ENCODE data around the gene PFN3. TPM values are rescaled to one million over a fixed set of nuclear protein-coding genes. Genes with fewer than 3 reads are reported as not detected.

Gene PFN3
- polyA plus RNA-seq, 1 donor (not counting 4 experiments of a cell fraction or from before 2014, with no cell fraction given), result not detected

GRCh38 chr5:177435847-177436536, 35.5 kb upstream of the PFN3 start:
- Histone ChIP-seq H4K20me1 (ENCODE audit: control insufficient read depth, extremely low read depth, insufficient read depth, low read length) (no peaks in the 10 kb centered on the region), H3K4me2 (ENCODE audit: control insufficient read depth, extremely low read depth, insufficient read depth, low read depth, low read length) (no peak overlapping the region), H3K9me1 (ENCODE audit: control insufficient read depth, extremely low read depth, insufficient read depth, low read length) (no peaks in the 10 kb centered on the region), H2AFZ (ENCODE audit: control insufficient read depth, low read length) (no peak overlapping the region), H3K36me3 (ENCODE audit: control insufficient read depth in 2 of 2, extremely low read depth in 1 of 2, insufficient read depth in 2 of 2, low read length in 2 of 2) (peaks cover 23 to 54% of the 10 kb centered on the region in 2 experiments), H3K79me2 (ENCODE audit: control insufficient read depth, insufficient read depth, low read length) (peaks cover 2% of the 10 kb centered on the region), H3K4me1 (ENCODE audit: control insufficient read depth, extremely low read depth, insufficient read depth, low read length) (peaks cover 41% of the 10 kb centered on the region), H3K9me3 (ENCODE audit: control insufficient read depth, low read depth, low read length) (no peaks in the 10 kb centered on the region), H3K4me3 (ENCODE audit: control insufficient read depth in 2 of 3, extremely low read depth in 1 of 3, insufficient read depth in 2 of 3, low read depth in 1 of 3, low read length in 3 of 3) (no peak overlapping the region), H3K9ac (ENCODE audit: control insufficient read depth, extremely low read depth, insufficient read depth, low read length) (no peak overlapping the region), H3K27me3 (ENCODE audit: control insufficient read depth, extremely low read depth, insufficient read depth, low read length) (no peaks in the 10 kb centered on the region), H3K27ac (ENCODE audit: control insufficient read depth, insufficient read depth, low read length) (no peak overlapping the region)
- DNase-seq (ENCODE audit: low read depth, low spot score), result no peak
- TF ChIP-seq CTCF (optimal IDR thresholded peaks at IDR 0.05 in 1 of 3, IDR thresholded peaks at IDR 0.05 in 1 of 3, conservative IDR thresholded peaks at IDR 0.05 in 1 of 3; ENCODE audit: extremely low read depth in 1 of 3, insufficient read depth in 2 of 3, low read length in 3 of 3), result no peak
- no peak for TF ChIP-seq EZH2 (IDR thresholded peaks at IDR 0.05; ENCODE audit: low read length)
- dilution Hi-C loops (cut with MboI; ENCODE audit: extremely low pct_ligation_motif_present, low sequenced_read_pairs), result no loop called here
- FAIRE-seq, result no peak

- FAIRE-seq, result no peak
- Histone ChIP-seq H2AFZ (ENCODE audit: control insufficient read depth, low read length) (no peak overlapping the region), H3K4me1 (ENCODE audit: control insufficient read depth, extremely low read depth, insufficient read depth, low read length) (peaks cover 50% of the 10 kb centered on the region), H4K20me1 (ENCODE audit: control insufficient read depth, extremely low read depth, insufficient read depth, low read length) (no peaks in the 10 kb centered on the region), H3K79me2 (ENCODE audit: control insufficient read depth, insufficient read depth, low read length) (peaks cover 2% of the 10 kb centered on the region), H3K9me3 (ENCODE audit: control insufficient read depth, low read depth, low read length) (no peaks in the 10 kb centered on the region), H3K27ac (ENCODE audit: control insufficient read depth, insufficient read depth, low read length) (no peak overlapping the region), H3K4me2 (ENCODE audit: control insufficient read depth, extremely low read depth, insufficient read depth, low read depth, low read length) (no peak overlapping the region), H3K27me3 (ENCODE audit: control insufficient read depth, extremely low read depth, insufficient read depth, low read length) (no peaks in the 10 kb centered on the region), H3K9me1 (ENCODE audit: control insufficient read depth, extremely low read depth, insufficient read depth, low read length) (no peaks in the 10 kb centered on the region), H3K9ac (ENCODE audit: control insufficient read depth, extremely low read depth, insufficient read depth, low read length) (no peak overlapping the region), H3K36me3 (ENCODE audit: control insufficient read depth in 2 of 2, extremely low read depth in 1 of 2, insufficient read depth in 2 of 2, low read length in 2 of 2) (peaks cover 23 to 56% of the 10 kb centered on the region in 2 experiments), H3K4me3 (ENCODE audit: control insufficient read depth in 2 of 3, extremely low read depth in 1 of 3, insufficient read depth in 2 of 3, low read depth in 1 of 3, low read length in 3 of 3) (no peak overlapping the region)
- no peak for DNase-seq (ENCODE audit: low read depth, low spot score)
- TF ChIP-seq CTCF (optimal IDR thresholded peaks at IDR 0.05 in 1 of 3, IDR thresholded peaks at IDR 0.05 in 1 of 3, conservative IDR thresholded peaks at IDR 0.05 in 1 of 3; ENCODE audit: extremely low read depth in 1 of 3, insufficient read depth in 2 of 3, low read length in 3 of 3), result no peak
- no peak for TF ChIP-seq EZH2 (IDR thresholded peaks at IDR 0.05; ENCODE audit: low read length)
- dilution Hi-C loops (cut with MboI; ENCODE audit: extremely low pct_ligation_motif_present, low sequenced_read_pairs), result no loop called here
These were observed 34.7 kb upstream of the PFN3 start for GRCh38 chr5:177434942-177435738.

All from keratinocyte (primary cell).